ENCODE results near the gene RPH3AL.
"Not testable (repeated sequence)": the region's sequence is repeated elsewhere in the genome, so short reads cannot be mapped to it uniquely, and the experiment has no call there.

Gene RPH3AL

GRCh38 chr17:238964-239259, 113.7 kb downstream of the RPH3AL start:
- TF ChIP-seq CTCF (IDR thresholded peaks at IDR 0.05; ENCODE audit: extremely low read depth, insufficient read depth, missing control alignments): no peak
- DNase-seq (ENCODE audit: low spot score): no peak
- in situ Hi-C loops (cut with MboI; ENCODE audit: low pct_unique_long_range_greater_than_20kb, low sequenced_read_pairs, unreplicated experiment): no loop called here

GRCh38 chr17:238071-238963, 114.3 kb downstream of the RPH3AL start:
- in situ Hi-C loops (cut with MboI; ENCODE audit: low pct_unique_long_range_greater_than_20kb, low sequenced_read_pairs, unreplicated experiment): no loop called here
- no peak for TF ChIP-seq CTCF (IDR thresholded peaks at IDR 0.05; ENCODE audit: extremely low read depth, insufficient read depth, missing control alignments)
- no peak for DNase-seq (ENCODE audit: low spot score)

- no peak for DNase-seq (ENCODE audit: low spot score)
- in situ Hi-C loops (cut with MboI; ENCODE audit: low pct_unique_long_range_greater_than_20kb, low sequenced_read_pairs, unreplicated experiment): no loop called here
- no peak for TF ChIP-seq CTCF (IDR thresholded peaks at IDR 0.05; ENCODE audit: extremely low read depth, insufficient read depth, missing control alignments)
Measured at GRCh38 chr17:237406-237955, 115.1 kb downstream of the RPH3AL start.

GRCh38 chr17:236641-237405, 115.8 kb downstream of the RPH3AL start:
- in situ Hi-C loops (cut with MboI; ENCODE audit: low pct_unique_long_range_greater_than_20kb, low sequenced_read_pairs, unreplicated experiment): no loop called here
- TF ChIP-seq CTCF (IDR thresholded peaks at IDR 0.05; ENCODE audit: extremely low read depth, insufficient read depth, missing control alignments): no peak
- DNase-seq (ENCODE audit: low spot score): no peak

- no peak for DNase-seq (ENCODE audit: low spot score)
- in situ Hi-C loops (cut with MboI; ENCODE audit: low pct_unique_long_range_greater_than_20kb, low sequenced_read_pairs, unreplicated experiment): no loop called here
- TF ChIP-seq CTCF (IDR thresholded peaks at IDR 0.05; ENCODE audit: extremely low read depth, insufficient read depth, missing control alignments): no peak
Measured at GRCh38 chr17:235831-236640, 116.6 kb downstream of the RPH3AL start.

GRCh38 chr17:234994-235830, 117.4 kb downstream of the RPH3AL start:
- DNase-seq (ENCODE audit: low spot score); in situ Hi-C loops (cut with MboI; ENCODE audit: low pct_unique_long_range_greater_than_20kb, low sequenced_read_pairs, unreplicated experiment): not testable (repeated sequence)

GRCh38 chr17:234163-234993, 118.2 kb downstream of the RPH3AL start:
- DNase-seq (ENCODE audit: low spot score); in situ Hi-C loops (cut with MboI; ENCODE audit: low pct_unique_long_range_greater_than_20kb, low sequenced_read_pairs, unreplicated experiment): not testable (repeated sequence)

All from GM13977 (cell line).